HEK293T (cell line): ENCODE results near the gene SFI1.
"Not testable (repeated sequence)": the region's sequence is repeated elsewhere in the genome, so short reads cannot be mapped to it uniquely, and the experiment has no call there.

Source experiments
- CTCF ChIA-PET: fragments of 350-600 bp; formaldehyde crosslinking; extraction: SDS; loops from one replicate; lab custom pipeline; 2021; ENCODE audit warnings: antibody characterized with exemption, inconsistent platforms; lab: Yijun Ruan, JAX
- POLR2A ChIA-PET: fragments of 350-600 bp; formaldehyde crosslinking; extraction: SDS; loops from one replicate; lab custom pipeline; 2020; ENCODE audit warnings: antibody characterized with exemption, inconsistent platforms; lab: Yijun Ruan, JAX
- DNase-seq: peaks from one replicate; pipeline ENCODE4 v3.0.0; 2012; ENCODE audit warnings: mixed read lengths; ENCODE audit errors: extremely low spot score
- ARNT ChIP-seq: fragments of 450-650 bp; IDR thresholded peaks from 2 replicates; pipeline ENCODE4 v1.6.1; 2017; ENCODE audit warnings: mild to moderate bottlenecking
- BHLHE40 ChIP-seq: fragments of 450-650 bp; IDR thresholded peaks from 2 replicates; pipeline ENCODE4 v1.6.1; 2016; ENCODE audit warnings: mild to moderate bottlenecking, moderate library complexity, borderline replicate concordance
- CTBP1 ChIP-seq: fragments of 450-650 bp; IDR thresholded peaks from 2 replicates; pipeline ENCODE4 v1.6.1; 2016; ENCODE audit warnings: borderline replicate concordance
- ELF4 ChIP-seq: fragments of 450-650 bp; IDR thresholded peaks from 2 replicates; pipeline ENCODE4 v1.6.1; 2017; ENCODE audit warnings: antibody characterized with exemption
- FOXA1 ChIP-seq: fragments of 450-650 bp; IDR thresholded peaks from 2 replicates; pipeline ENCODE4 v1.6.1; 2016; ENCODE audit warnings: mild to moderate bottlenecking
- FOXK2 ChIP-seq: fragments of 450-650 bp; IDR thresholded peaks from 2 replicates; pipeline ENCODE4 v1.6.1; 2016; ENCODE audit warnings: mild to moderate bottlenecking
- FOXM1 ChIP-seq: fragments of 450-650 bp; IDR thresholded peaks from 2 replicates; pipeline ENCODE4 v1.6.1; 2017; ENCODE audit warnings: mild to moderate bottlenecking, borderline replicate concordance
- HDGF ChIP-seq: fragments of 450-650 bp; IDR thresholded peaks from 2 replicates; pipeline ENCODE4 v1.6.1; 2017; ENCODE audit warnings: antibody characterized with exemption, borderline replicate concordance
- L3MBTL2 ChIP-seq: fragments of 450-650 bp; conservative IDR thresholded peaks from 2 replicates; pipeline ENCODE4 v1.6.1; 2016; ENCODE audit warnings: mild to moderate bottlenecking
- LEF1 ChIP-seq: fragments of 450-650 bp; IDR thresholded peaks from 2 replicates; pipeline ENCODE4 v1.6.1; 2017; ENCODE audit warnings: mild to moderate bottlenecking, borderline replicate concordance
- NFRKB ChIP-seq: fragments of 450-650 bp; IDR thresholded peaks from 2 replicates; pipeline ENCODE4 v1.6.1; 2016; ENCODE audit warnings: mild to moderate bottlenecking, moderate library complexity
- PKNOX1 ChIP-seq: fragments of 450-650 bp; IDR thresholded peaks from 2 replicates; pipeline ENCODE4 v1.6.1; 2016
- SP1 ChIP-seq: fragments of 450-650 bp; IDR thresholded peaks from 2 replicates; pipeline ENCODE4 v1.6.1; 2017
- SUZ12 ChIP-seq: fragments of 450-650 bp; IDR thresholded peaks from 2 replicates; pipeline ENCODE4 v1.6.1; 2016; ENCODE audit warnings: mild to moderate bottlenecking
- TARDBP ChIP-seq: fragments of 450-650 bp; IDR thresholded peaks from 2 replicates; pipeline ENCODE4 v1.6.1; 2016
- ZNF384 ChIP-seq: fragments of 450-650 bp; IDR thresholded peaks from 2 replicates; pipeline ENCODE4 v1.6.1; 2016

SFI1 gene

GRCh38 chr22:31509061-31509762 lies 12.9 kb downstream of the SFI1 start:
- TF ChIP-seq HDGF (no peak), SP1 (no peak), FOXM1 (no peak), ARNT (no peak), NFRKB (no peak), CTBP1 (no peak), ELF4 (no peak)
- POLR2A ChIA-PET: interaction anchor here (1.4 kb wide), 1 partner anchor 19 kb away, joined by 3 read pairs; no protein-coding TSS in a partner anchor
- DNase-seq: no peak
- CTCF ChIA-PET: no interaction called here

- CTCF ChIA-PET: no interaction called here
- no peak for DNase-seq
- POLR2A ChIA-PET: no interaction called here
- no peak for TF ChIP-seq PKNOX1
Observed at GRCh38 chr22:31520051-31520450, 23.7 kb downstream of the SFI1 start.

GRCh38 chr22:31524132-31524531 lies 27.8 kb downstream of the SFI1 start:
- CTCF ChIA-PET, POLR2A ChIA-PET: not testable (repeated sequence)

GRCh38 chr22:31526270-31526669 lies 29.9 kb downstream of the SFI1 start:
- ChIA-PET POLR2A (interaction anchor here (0.9 kb wide), 1 partner anchor 227 kb away, joined by 4 read pairs; the partner anchor contains the start of gene DEPDC5), CTCF (no interaction called here)
- no peak for TF ChIP-seq BHLHE40
- DNase-seq: no peak

More at GRCh38 chr22:31524132-31524531, 27.8 kb downstream of the SFI1 start:
- not testable (repeated sequence) for DNase-seq

GRCh38 chr22:31530823-31531195 lies 34.5 kb downstream of the SFI1 start:
- TF ChIP-seq ELF4: no peak
- no peak for TF ChIP-seq CTBP1
- TF ChIP-seq L3MBTL2: no peak
- no peak for TF ChIP-seq FOXA1
- no peak for TF ChIP-seq BHLHE40
- no peak for TF ChIP-seq HDGF
- no peak for TF ChIP-seq ZNF384
- no peak for TF ChIP-seq SUZ12
- no peak for TF ChIP-seq TARDBP
- no peak for TF ChIP-seq NFRKB
- no peak for TF ChIP-seq PKNOX1
- TF ChIP-seq FOXM1: no peak
- no peak for TF ChIP-seq LEF1
- POLR2A ChIA-PET: no interaction called here
- CTCF ChIA-PET: no interaction called here
- no peak for DNase-seq

GRCh38 chr22:31532060-31532459 lies 35.7 kb downstream of the SFI1 start:
- TF ChIP-seq ZNF384 (no peak), L3MBTL2 (no peak), TARDBP (no peak), PKNOX1 (no peak), FOXK2 (no peak), LEF1 (no peak), CTBP1 (no peak), SP1 (no peak), BHLHE40 (no peak), FOXA1 (no peak), SUZ12 (no peak), ELF4 (no peak), HDGF (no peak), NFRKB (no peak), ARNT (no peak), FOXM1 (no peak)
- CTCF ChIA-PET: interaction anchor here (0.6 kb wide), 1 partner anchor 11 kb away, joined by 3 read pairs; no protein-coding TSS in a partner anchor
- no peak for DNase-seq
- POLR2A ChIA-PET: no interaction called here

- POLR2A ChIA-PET: interaction anchor here (0.9 kb wide), 1 partner anchor 38 kb away, joined by 4 read pairs; no protein-coding TSS in a partner anchor
- TF ChIP-seq FOXK2 (no peak), LEF1 (no peak), ARNT (no peak), NFRKB (no peak), BHLHE40 (no peak), SUZ12 (no peak)
- DNase-seq: no peak
- CTCF ChIA-PET: no interaction called here
Observed at GRCh38 chr22:31533374-31533773, 37.0 kb downstream of the SFI1 start.
